HG03039 (cell line): ENCODE data around the gene DUSP28.
"Not testable (repeated sequence)": the region's sequence is repeated elsewhere in the genome, so short reads cannot be mapped to it uniquely, and the experiment has no call there.

Experiments used
- ATAC-seq: cut with Tn5 transposase; IDR thresholded peaks from one replicate; pipeline ENCODE4 v1.9.1; 2021; ENCODE audit warnings: mild to moderate bottlenecking, moderate library complexity; ENCODE audit not compliant: unreplicated experiment

DUSP28 gene

GRCh38 chr2:240526521-240526920 lies 33.6 kb upstream of the DUSP28 start:
- ATAC-seq: no peak

DNA sequence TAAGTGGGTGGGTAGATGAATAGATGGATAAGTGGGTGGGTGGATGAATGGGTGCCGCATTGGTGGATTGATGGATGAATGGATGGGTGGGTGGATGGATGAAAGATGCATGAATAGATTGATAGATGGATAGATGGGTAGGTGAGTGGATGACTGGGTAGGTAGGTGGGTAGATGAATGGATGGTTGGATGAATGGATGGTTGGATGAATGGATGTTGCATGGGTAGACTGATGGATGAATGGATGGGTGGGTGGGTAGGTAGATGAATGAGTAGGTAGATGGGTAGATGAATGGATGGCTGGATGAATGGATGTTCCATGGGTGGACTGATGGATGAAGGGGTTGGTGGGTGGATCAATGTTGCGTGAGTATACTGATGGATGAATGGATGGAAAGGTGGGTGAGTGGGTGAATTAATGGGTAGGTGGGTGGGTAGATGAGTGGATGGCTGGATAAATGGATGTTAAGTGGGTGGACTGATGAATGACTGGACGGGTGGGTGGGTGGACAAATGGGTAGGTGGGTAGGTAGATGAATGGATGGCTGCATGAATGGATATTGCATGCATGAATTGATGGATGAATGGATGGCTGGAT lies 32.9 kb upstream of the DUSP28 start:
- ATAC-seq: no peak

- no peak for ATAC-seq
These were observed 31.6 kb upstream of the DUSP28 start for GRCh38 chr2:240528406-240529040.

DNA sequence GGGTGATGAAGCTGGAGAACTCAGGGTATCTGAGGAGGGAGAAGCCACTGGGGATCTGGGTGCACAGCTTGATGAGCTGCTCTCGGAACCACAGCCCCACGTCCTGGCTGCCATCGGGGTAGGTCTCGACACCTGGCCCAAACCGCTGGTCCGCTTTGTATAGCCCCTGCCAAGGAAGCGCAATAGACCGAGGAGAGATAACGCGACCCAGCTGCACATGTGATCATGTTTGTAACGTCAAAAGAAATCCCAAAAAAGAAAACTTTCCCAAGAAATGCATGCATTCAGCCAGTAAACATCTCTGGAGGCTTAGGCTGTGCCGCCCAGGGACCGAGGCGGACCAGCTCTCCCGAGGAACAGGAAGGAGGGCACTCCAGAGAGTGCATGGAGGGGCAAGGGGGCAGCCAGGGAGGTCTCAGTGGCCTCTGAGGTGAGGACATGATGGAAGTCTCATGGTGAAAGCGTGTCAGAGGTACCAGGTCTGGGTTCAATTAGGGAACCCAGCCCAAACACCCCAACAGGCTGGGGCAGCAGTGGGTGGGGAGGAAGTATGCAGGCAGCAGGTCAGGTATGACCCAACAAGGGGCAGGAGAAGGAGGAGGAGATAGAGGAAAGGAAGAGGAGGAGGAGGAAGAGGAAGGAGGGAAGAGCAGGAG lies 30.7 kb upstream of the DUSP28 start:
- ATAC-seq: no peak

- no peak for ATAC-seq
These were observed 30.0 kb upstream of the DUSP28 start for GRCh38 chr2:240530181-240530580.

GRCh38 chr2:240531038-240531437 lies 29.1 kb upstream of the DUSP28 start:
- no peak for ATAC-seq

GRCh38 chr2:240532031-240532775 lies 28.0 kb upstream of the DUSP28 start:
- ATAC-seq: no peak

- ATAC-seq: no peak
These were observed 22.0 kb upstream of the DUSP28 start for GRCh38 chr2:240538031-240538780.

DNA sequence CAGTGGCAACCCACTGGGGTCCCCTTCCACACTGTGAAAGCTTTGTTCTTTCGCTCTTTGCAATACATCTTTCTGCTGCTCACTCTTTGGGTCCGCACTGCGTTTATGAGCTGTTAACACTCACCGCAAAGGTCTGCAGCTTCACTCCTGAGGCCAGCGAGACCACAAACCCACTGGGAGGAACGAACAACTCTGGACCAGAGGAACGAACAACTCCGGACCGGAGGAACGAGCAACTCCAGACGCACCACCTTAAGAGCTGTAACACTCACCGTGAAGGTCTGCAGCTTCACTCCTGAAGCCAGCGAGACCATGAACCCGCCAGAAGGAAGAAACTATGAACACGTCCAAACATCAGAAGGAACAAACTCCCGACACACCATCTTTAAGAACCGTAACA lies 21.1 kb upstream of the DUSP28 start:
- not testable (repeated sequence) for ATAC-seq

- no peak for ATAC-seq
These were observed 20.3 kb upstream of the DUSP28 start for GRCh38 chr2:240539906-240540305.

DNA sequence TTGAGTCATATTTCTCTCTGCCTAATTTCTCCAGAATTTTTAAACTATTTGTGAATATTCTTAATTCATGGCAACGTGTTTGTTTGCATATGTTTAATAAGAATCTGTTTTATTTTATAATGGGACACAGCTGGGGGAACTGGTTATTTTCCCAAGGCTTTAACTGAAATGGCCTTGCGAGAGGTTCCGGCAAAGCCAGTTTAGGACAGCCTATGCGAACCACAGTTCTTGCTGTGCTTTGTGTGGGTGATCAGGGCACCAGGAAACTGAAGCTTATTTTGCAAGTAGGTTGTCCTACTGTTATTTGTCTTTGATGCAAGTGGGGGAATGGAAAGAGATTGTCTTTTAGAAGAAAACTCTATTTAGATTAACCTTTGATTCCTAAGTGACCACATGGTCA lies 8.9 kb upstream of the DUSP28 start:
- no peak for ATAC-seq

DNA sequence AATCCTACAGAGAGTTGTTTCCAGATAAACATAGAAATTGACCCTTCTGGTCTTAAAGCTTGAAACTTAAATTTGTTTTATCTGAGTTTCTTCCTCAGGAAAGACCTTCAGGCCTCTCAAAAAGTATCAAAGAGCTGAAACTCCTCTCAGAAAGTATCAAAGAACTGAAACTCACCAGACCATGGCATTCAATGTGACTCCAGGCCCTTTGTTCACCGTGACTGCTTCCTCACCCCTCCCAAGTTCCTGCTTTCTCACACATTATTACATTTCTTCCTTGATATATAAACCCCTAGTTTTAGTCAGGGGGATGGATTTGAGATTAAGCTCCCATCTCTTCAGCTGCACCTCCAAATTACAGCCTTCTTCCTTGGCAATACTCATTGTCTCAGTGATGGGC lies 8.3 kb upstream of the DUSP28 start:
- ATAC-seq: no peak

GRCh38 chr2:240553956-240554480 lies 6.1 kb upstream of the DUSP28 start:
- no peak for ATAC-seq

DNA sequence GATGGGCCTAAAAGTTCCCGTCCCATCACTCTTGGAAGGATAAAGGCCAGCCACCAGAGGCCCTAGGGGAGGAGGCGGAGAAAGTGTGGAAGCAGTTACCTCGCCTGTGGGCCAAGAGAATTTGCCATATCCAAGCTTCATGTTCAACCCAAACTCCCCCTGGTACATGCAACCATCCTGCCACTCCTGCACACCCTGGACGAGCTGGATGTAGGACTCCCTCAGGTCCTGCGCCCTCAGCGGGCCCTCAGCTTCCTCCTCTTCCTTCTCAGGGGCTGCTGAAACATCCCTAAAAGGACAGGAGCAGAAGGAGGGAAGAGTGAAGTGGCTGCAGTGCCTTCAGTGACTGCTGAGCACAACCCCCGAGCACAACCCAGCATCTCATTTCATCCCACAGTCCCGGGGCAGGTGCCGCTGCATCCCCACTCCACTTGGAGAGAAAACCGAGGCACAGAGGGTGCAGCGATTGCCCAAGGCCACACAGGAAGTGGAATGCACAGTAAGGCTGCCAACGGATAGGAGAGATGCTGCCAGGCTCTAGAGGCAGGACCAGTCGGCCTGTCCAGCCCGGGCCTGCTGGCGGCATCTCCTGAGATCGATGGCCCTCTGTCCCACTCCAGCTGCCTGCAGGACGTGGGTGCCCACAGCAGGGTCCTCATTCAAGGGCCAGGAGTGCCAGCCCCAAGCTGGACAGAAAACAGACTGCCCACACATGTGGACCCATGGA lies 5.2 kb upstream of the DUSP28 start:
- no peak for ATAC-seq

GRCh38 chr2:240555541-240556250 lies 4.5 kb upstream of the DUSP28 start:
- no peak for ATAC-seq

GRCh38 chr2:240556553-240557100 lies 3.5 kb upstream of the DUSP28 start:
- no peak for ATAC-seq

GRCh38 chr2:240557101-240557751 lies 2.9 kb upstream of the DUSP28 start:
- no peak for ATAC-seq

- no peak for ATAC-seq
These were observed 2.3 kb upstream of the DUSP28 start, which contains the start of gene ANKMY1 for GRCh38 chr2:240557808-240558207. ANKMY1 (minus strand) TSS chr2:240557988; CDS start chr2:240557335, 653 bp downstream.
